HUES64 (cell line): Measurements from ENCODE around the gene DNAJA1.
A peak's percentile ranks its signal among the peaks of the same experiment; 100 is the strongest.

ENCODE experiments used
- H3K27ac ChIP-seq: 2 replicates; pipeline ENCODE4 v1.7.0; 2013; ENCODE audit warnings: low read depth, low read length, inconsistent platforms
- H3K27me3 ChIP-seq: 2 replicates; pipeline ENCODE4 v1.6.1; 2013; ENCODE audit warnings: mild to moderate bottlenecking, low read length; ENCODE audit not compliant: insufficient read depth
- H3K36me3 ChIP-seq: 2 replicates; pipeline ENCODE4 v1.6.1; 2013; ENCODE audit warnings: mild to moderate bottlenecking, low read length; ENCODE audit not compliant: insufficient read depth
- H3K4me1 ChIP-seq: 2 replicates; pipeline ENCODE4 v1.6.1; 2013; ENCODE audit warnings: mild to moderate bottlenecking, low read length, moderate library complexity; ENCODE audit not compliant: insufficient read depth
- H3K4me3 ChIP-seq: 2 replicates; pipeline ENCODE4 v1.5.1; 2013; ENCODE audit warnings: mild to moderate bottlenecking, low read length, moderate library complexity
- H3K9ac ChIP-seq: 2 replicates; pipeline ENCODE4 v1.6.1; 2013; ENCODE audit warnings: mild to moderate bottlenecking, low read depth, low read length
- H3K9me3 ChIP-seq: 2 replicates; pipeline ENCODE4 v1.6.1; 2013; ENCODE audit warnings: low read depth, low read length; ENCODE audit not compliant: insufficient read depth
- WGBS: fragments of 150-250, 120-280 bp; methylation state at CpG from one replicate; pipeline ENCODE4 v1.1.7; 2013; ENCODE audit warnings: missing lambda C conversion rate; 5-methylcytosine and 5-hydroxymethylcytosine counted together

DNAJA1 gene

GRCh38 chr9:33049680-33050361 is 24.7 kb downstream of the DNAJA1 start:
- Histone ChIP-seq H3K4me3 (no peak overlapping the region), H3K9ac (no peak overlapping the region), H3K4me1 (0 out of 2 replicates have a peak, but pooled peaks cover 4% of the 10 kb centered on the region), H3K9me3 (no peaks in the 10 kb centered on the region), H3K27ac (no peak overlapping the region), H3K27me3 (no peaks in the 10 kb centered on the region), H3K36me3 (peaks cover 84% of the 10 kb centered on the region)
- WGBS = 85% methylated on average over 2 of the region's 2 CpGs

GRCh38 chr9:33051144-33051543 is 26.1 kb downstream of the DNAJA1 start:
- Histone ChIP-seq H3K36me3 (peaks cover 92% of the 10 kb centered on the region), H3K4me3 (no peak overlapping the region), H3K9ac (no peak overlapping the region), H3K9me3 (no peaks in the 10 kb centered on the region), H3K4me1 (no peaks in the 10 kb centered on the region), H3K27ac (no peak overlapping the region), H3K27me3 (no peaks in the 10 kb centered on the region)
- 99% methylated on average over 3 of the region's 4 CpGs for WGBS

- Histone ChIP-seq H3K27ac (no peak overlapping the region), H3K9ac (no peak overlapping the region), H3K36me3 (peaks cover 87% of the 10 kb centered on the region), H3K4me3 (no peak overlapping the region), H3K9me3 (no peaks in the 10 kb centered on the region), H3K27me3 (no peaks in the 10 kb centered on the region), H3K4me1 (no peaks in the 10 kb centered on the region)
- 94% methylated on average over 5 of the region's 5 CpGs for WGBS
Measured at GRCh38 chr9:33065157-33066076, 40.3 kb downstream of the DNAJA1 start.

GRCh38 chr9:33068991-33069390 is 43.9 kb downstream of the DNAJA1 start:
- WGBS = 93% methylated on average over 1 of the region's 1 CpG
- H3K27ac ChIP-seq = no peak overlapping the region
- no peaks in the 10 kb centered on the region for H3K4me1 ChIP-seq
- H3K9ac ChIP-seq = no peak overlapping the region
- H3K27me3 ChIP-seq = no peaks in the 10 kb centered on the region
- H3K36me3 ChIP-seq = peaks cover 94% of the 10 kb centered on the region
- no peak overlapping the region for H3K4me3 ChIP-seq
- H3K9me3 ChIP-seq = no peaks in the 10 kb centered on the region

- Histone ChIP-seq H3K27ac (peak within 1 kb of the TSS; percentile 63), H3K4me3 (peak within 1 kb of the TSS; percentile 93), H3K27me3 (no peaks in the 10 kb centered on the region), H3K4me1 (peaks cover 10% of the 10 kb centered on the region; the same call in 1 of the 2 replicates), H3K36me3 (peaks cover 29% of the 10 kb centered on the region), H3K9ac (peak within 1 kb of the TSS; percentile 93), H3K9me3 (no peaks in the 10 kb centered on the region)
- under 1% methylated on average over 53 of the region's 53 CpGs for WGBS
Measured at GRCh38 chr9:33076046-33077004, 51.3 kb downstream of the DNAJA1 start, which contains the start of gene SMU1. SMU1 (minus strand) TSS chr9:33076674; CDS start chr9:33076608, 66 bp downstream.

- H3K4me3 ChIP-seq = peak overlapping the region; percentile 35; the same call in 1 of the 2 replicates
- H3K27ac ChIP-seq = no peak overlapping the region
- 89% methylated on average over 6 of the region's 6 CpGs for WGBS
- no peaks in the 10 kb centered on the region for H3K36me3 ChIP-seq
- no peak overlapping the region for H3K9ac ChIP-seq
- H3K4me1 ChIP-seq = peaks cover 8% of the 10 kb centered on the region; the same call in 1 of the 2 replicates
- no peaks in the 10 kb centered on the region for H3K27me3 ChIP-seq
- 0 out of 2 replicates have a peak, but pooled peaks cover 5% of the 10 kb centered on the region for H3K9me3 ChIP-seq
Measured at GRCh38 chr9:33080534-33080933, 55.5 kb downstream of the DNAJA1 start.

GRCh38 chr9:33081128-33081851 is 56.2 kb downstream of the DNAJA1 start:
- 0 out of 2 replicates have a peak, but pooled peaks cover 5% of the 10 kb centered on the region for H3K9me3 ChIP-seq
- no peak overlapping the region for H3K27ac ChIP-seq
- no peak overlapping the region for H3K9ac ChIP-seq
- peaks cover 6% of the 10 kb centered on the region; the same call in 1 of the 2 replicates for H3K4me1 ChIP-seq
- H3K4me3 ChIP-seq = peak overlapping the region; percentile 35
- H3K36me3 ChIP-seq = no peaks in the 10 kb centered on the region
- 28% methylated on average over 8 of the region's 9 CpGs for WGBS
- no peaks in the 10 kb centered on the region for H3K27me3 ChIP-seq

GRCh38 chr9:33082128-33082527 is 57.1 kb downstream of the DNAJA1 start:
- Histone ChIP-seq H3K9me3 (0 out of 2 replicates have a peak, but pooled peaks cover 5% of the 10 kb centered on the region), H3K4me3 (no peak overlapping the region), H3K4me1 (peaks cover 6% of the 10 kb centered on the region; the same call in 1 of the 2 replicates), H3K9ac (no peak overlapping the region), H3K36me3 (no peaks in the 10 kb centered on the region), H3K27ac (no peak overlapping the region), H3K27me3 (no peaks in the 10 kb centered on the region)
- WGBS = 91% methylated on average over 5 of the region's 5 CpGs

GRCh38 chr9:33082538-33083326 is 57.7 kb downstream of the DNAJA1 start:
- no peak overlapping the region for H3K4me3 ChIP-seq
- WGBS = 83% methylated on average over 4 of the region's 8 CpGs
- no peaks in the 10 kb centered on the region for H3K27me3 ChIP-seq
- H3K36me3 ChIP-seq = no peaks in the 10 kb centered on the region
- H3K4me1 ChIP-seq = peaks cover 6% of the 10 kb centered on the region; the same call in 1 of the 2 replicates
- H3K27ac ChIP-seq = no peak overlapping the region
- H3K9me3 ChIP-seq = 0 out of 2 replicates have a peak, but pooled peaks cover 5% of the 10 kb centered on the region
- no peak overlapping the region for H3K9ac ChIP-seq
